Loucy (cell line): ENCODE results near the gene STK4.

Source experiments
- CTCF ChIP-seq: fragments of 200-600 bp; sonication (generic); conservative IDR thresholded peaks from 2 replicates; pipeline ENCODE4 v1.5.1; 2014; ENCODE audit warnings: mild to moderate bottlenecking, antibody characterized with exemption, low read length
- EZH2phosphoT487 ChIP-seq: fragments of 200-600 bp; IDR thresholded peaks from 2 replicates; pipeline ENCODE4 v1.6.1; 2018; ENCODE audit warnings: antibody characterized with exemption, mild to moderate bottlenecking, moderate library complexity, borderline replicate concordance

GRCh38 chr20:45039475-45039820, 73.1 kb downstream of the STK4 start:
- TF ChIP-seq CTCF, result no peak
- no peak for TF ChIP-seq EZH2phosphoT487
